ENCODE results near the gene EDEM1. TPM values are rescaled to one million over a fixed set of nuclear protein-coding genes. Genes with fewer than 3 reads are reported as not detected.
A peak's percentile ranks its signal among the peaks of the same experiment; 100 is the strongest.
"Not testable (repeated sequence)": the region's sequence is repeated elsewhere in the genome, so short reads cannot be mapped to it uniquely, and the experiment has no call there.

Gene EDEM1
- polyA plus RNA-seq (ENCODE audit: insufficient read length), result 9.7 TPM

DNA sequence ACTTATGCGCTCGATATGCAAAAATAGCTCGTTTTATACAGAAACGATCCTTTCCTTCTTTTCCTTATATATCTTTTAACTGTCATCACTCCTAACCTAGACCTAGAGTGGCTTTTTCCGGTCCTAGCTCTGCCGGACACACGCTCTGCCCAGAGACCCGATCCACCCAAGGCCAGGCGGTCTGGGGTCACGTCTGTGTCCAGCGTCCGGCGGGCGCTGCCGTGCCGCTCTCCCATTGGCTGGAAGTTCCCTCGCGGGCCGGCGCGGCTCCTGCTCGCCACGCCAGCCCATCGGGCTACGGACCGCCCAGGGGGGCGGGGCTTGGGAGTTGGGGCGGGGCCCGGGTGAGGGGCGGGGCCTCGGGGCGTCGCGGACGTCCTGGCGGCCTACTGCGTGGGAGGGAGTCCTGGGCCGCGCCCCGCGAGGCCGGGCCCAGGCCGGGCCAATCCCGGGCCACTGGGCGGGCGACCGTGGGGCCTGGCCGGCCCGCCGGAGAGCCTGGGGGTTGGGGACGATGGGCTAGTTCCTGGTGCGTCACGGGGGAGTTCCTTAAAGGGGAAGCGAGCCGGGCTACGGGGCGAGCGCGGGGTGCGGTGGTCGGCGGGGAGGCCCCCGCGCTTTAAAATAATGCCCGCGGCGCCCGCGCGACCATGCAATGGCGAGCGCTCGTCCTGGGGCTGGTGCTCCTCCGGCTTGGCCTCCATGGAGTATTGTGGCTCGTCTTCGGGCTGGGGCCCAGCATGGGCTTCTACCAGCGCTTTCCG lies at the start of gene EDEM1:
EDEM1 (plus strand) TSS at position 552 of the 764 bp plus-strand sequence; CDS start at position 651, 99 bp downstream.
- DNase-seq (ENCODE audit: low read depth), result peak; percentile 84

DNA sequence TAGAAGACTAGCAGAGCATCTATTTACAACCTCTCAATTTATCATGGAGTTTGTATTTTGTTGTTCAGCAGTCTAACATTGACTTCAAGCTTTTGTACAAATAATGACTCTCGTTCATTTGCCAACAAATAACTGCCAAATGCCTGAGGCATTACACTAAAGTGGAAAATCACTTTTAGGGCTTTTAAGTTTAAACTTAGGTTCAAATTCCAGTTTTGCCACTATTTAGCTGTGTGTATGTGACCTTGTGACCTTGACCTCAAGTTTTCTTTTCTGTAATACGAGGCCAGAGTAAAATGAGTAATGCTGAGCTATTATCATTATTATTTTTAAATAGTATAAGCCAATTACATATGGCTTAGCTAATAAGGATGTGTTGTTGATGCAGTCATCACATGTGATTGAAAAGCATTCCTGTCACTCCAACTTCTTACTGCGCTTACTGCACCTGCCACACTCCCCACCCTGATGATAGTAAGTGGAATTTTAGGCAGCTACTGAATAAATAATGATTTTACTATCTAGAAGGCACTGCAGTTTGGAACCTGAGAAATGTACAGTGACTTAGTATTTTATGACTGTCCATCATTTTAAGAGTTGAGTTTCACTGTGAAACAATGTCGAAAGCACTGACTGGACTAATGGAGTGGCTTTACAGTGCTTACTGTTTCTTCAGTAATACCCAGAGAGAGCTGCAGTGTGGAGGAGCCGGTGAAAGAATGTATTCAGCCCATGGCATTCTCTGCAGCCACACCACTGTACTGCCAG lies 49.1 kb upstream of the EDEM1 start:
- no peak for DNase-seq (ENCODE audit: low read depth)

DNA sequence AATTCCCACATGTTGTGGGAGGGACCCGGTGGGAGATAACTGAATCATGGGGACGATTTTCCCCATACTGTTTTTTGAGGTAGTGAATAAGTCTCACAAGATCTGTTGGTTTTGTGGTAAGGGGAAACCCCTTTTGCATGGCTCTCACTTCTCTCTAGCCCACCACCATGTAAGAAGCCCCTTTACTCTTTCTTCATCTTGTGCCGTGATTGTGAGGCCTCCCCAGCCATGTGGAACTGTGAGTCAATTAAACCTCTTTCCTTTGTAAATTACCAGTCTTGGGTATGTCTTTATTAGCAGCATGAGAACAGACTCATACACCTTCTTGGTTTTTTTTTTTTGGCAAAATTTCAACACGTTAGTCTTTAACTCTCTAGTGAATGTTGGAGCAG lies 47.3 kb upstream of the EDEM1 start:
- no peak for DNase-seq (ENCODE audit: low read depth)

- no peak for DNase-seq (ENCODE audit: low read depth)
These were observed 46.7 kb upstream of the EDEM1 start for GRCh38 chr3:5140839-5141238.

DNA sequence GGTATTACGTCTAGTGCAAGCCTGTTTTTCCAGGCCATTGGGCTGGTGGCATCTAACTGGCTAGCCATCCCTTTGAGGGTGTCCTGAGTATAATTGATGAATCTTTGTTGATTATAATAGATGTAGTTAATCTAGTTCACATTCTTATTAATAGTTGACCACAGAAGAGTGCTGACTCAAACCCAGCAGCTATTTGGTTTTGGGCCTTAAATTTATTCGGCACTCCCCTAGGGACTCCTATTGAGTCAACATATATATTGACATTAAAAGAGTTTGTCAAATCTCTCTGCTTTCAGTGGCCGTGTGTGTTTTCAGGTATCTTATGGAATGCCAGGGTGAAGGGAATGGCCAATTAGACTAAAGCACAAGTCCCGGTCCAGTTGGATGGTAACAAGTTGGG lies 45.7 kb upstream of the EDEM1 start:
- DNase-seq (ENCODE audit: low read depth), result no peak

- DNase-seq (ENCODE audit: low read depth), result no peak
These were observed 44.0 kb upstream of the EDEM1 start for GRCh38 chr3:5143464-5143863.

GRCh38 chr3:5144316-5144994 lies 43.1 kb upstream of the EDEM1 start:
- DNase-seq (ENCODE audit: low read depth), result no peak

GRCh38 chr3:5145120-5145519 lies 42.4 kb upstream of the EDEM1 start:
- no peak for DNase-seq (ENCODE audit: low read depth)

DNA sequence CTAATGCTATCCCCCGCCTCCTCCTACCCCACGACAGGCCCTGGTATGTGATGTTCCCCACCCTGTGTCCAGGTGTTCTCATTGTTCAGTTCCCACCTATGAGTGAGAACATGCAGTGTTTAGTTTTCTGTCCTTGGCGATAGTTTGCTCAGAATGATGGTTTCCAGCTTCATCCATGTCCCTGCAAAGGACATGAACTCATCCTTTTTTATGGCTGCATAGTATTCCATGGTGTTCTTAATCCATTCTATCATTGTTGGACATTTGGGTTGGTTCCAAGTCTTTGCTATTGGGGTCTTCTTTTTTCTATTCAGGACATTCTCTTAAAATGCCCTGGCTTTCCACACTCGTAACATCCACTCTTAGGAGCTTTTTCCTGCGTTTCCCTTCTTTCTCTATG lies 40.4 kb upstream of the EDEM1 start:
- DNase-seq (ENCODE audit: low read depth), result not testable (repeated sequence)

DNA sequence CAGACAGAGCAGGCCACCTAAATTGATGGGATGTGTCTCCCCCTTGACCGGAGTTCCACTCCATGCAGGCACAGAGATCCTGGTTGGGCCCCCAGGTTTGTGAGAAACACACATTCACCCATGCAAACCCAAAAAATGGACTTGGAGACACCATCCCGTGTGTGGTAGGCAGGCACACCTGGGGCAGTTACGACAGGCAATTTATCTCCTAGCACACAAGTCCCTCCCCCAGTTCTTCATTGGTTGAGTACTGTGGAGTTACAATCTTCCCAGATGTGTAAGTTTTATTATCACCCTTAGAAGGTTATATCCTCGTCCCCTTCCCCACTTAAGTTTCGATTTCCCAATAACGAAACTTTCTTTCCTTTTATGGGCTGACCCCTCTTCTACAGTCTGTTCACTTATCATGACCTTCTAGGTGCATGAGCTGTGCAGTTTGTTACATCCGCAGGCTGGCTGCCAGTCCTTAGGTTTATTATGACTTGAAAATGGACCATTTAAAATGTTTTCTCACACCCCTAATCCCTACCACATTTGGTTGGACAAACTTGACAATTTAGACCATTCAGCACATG lies 38.1 kb upstream of the EDEM1 start:
- no peak for DNase-seq (ENCODE audit: low read depth)

GRCh38 chr3:5151586-5151985 lies 35.9 kb upstream of the EDEM1 start:
- DNase-seq (ENCODE audit: low read depth), result no peak

DNA sequence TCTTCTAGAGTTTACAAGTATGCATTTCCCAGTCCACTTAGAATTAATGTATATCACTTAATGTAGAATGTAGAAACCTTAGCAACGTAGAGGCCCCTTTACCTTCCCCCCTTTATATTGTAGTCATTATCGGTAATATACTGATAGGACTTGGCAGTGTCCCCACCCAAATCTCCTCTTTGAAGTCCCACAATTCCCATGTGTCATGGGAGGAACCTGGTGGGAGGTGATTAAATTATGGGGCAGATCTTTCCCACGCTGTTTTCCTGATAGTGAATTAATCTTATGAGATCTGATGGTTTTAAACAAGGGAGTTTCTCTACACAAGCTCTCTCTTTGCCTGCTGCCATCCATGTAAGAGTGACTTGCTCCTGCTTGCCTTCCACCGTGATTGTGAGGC lies 34.4 kb upstream of the EDEM1 start:
- DNase-seq (ENCODE audit: low read depth), result no peak

DNA sequence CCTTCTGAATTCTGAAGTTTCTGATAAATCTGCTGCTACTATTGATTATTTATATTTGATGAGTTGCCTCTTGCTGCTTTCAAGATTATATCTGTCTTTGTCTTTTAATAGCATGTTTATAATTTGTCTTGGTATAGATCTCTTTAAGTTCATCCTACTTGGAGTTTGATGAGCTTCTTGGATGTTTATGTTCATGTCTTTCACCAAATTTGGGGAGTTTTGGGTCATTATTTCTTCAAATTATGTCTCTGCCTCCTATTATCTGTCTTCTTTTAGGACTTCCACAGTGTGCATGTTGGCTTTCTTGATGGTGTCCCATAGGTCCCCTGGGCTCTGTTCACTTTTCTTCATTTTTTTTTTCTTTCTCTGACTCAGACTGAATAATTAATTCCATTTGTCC lies 32.3 kb upstream of the EDEM1 start:
- no peak for DNase-seq (ENCODE audit: low read depth)

DNA sequence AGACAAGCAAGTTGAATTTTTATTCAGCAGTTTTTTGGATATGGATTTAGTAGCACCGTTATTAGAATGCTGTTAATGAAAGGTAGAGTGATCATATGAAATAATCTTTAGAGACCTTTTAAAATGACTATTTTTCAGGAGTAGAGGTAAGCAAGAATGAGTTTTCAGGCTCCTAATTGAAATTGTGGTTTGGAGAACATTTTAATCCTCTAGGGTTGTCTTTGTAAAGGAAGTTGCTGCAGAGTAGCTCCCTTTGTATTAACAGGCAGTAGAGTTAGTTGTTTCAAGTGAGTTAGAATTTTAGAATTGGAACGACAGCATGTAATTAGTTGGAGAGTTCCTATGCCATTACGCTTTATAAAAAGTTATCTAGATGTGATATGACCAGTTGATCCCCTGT lies 27.2 kb upstream of the EDEM1 start:
- DNase-seq (ENCODE audit: low read depth), result no peak

- no peak for DNase-seq (ENCODE audit: low read depth)
These were observed 26.3 kb upstream of the EDEM1 start for GRCh38 chr3:5160940-5161858.

DNA sequence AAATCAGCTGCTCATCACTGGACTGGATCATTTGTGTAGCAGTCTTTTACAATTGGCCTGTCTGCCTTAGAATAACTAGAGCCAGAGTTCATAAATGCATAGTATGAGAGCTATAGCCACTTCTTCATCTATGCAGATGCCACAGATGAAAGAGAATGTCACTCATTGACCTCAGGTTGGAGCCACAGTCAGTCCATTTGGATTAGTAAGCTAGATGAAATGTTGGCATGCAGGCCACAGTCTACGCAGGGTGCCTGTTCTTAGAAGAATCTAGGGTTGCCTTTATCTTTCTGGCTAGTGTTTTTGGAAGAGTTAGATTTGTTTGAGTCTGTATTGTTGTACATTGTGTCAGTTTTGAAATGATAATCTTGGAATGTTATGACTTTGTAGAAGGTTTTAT lies 25.4 kb upstream of the EDEM1 start:
- no peak for DNase-seq (ENCODE audit: low read depth)

- DNase-seq (ENCODE audit: low read depth), result no peak
These were observed 21.8 kb upstream of the EDEM1 start for GRCh38 chr3:5165698-5166097.

DNA sequence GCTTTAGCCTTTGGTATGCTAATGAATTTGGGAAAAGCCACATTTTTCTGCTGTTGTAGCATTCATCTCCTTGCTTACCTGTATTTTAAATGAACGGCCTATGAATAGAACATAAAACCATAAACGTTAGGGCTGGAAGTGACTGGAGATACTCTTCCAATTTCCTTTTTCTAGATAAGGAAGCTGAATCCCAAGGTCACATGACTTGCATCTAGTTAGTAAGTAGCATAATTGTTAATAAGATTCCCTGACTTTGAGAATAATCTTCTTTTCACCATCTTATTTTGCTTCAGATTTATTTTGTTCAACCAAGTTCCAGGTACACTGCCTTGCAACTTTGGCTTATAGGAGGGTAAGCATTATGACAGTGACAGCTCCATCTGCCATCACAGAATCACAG lies 20.7 kb upstream of the EDEM1 start:
- no peak for DNase-seq (ENCODE audit: low read depth)

DNA sequence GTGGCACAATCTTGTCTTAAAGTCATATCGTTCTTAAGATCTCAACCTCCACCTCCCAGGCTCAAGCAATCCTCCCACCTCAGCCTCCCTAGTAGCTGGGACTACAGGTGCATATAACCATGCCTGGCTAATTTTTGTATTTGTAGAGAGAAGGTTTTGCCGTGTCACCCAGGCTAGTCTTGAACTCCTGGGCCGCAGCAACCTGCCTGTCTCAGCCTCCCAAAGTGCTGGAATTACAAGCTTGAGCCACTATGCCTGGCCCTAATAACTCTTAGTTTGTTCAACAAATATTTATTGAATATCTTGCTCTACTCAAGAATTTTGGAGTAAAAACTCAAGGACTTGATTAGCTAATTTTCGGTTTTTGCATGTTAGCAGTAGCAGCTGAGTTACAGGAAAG lies 19.4 kb upstream of the EDEM1 start:
- no peak for DNase-seq (ENCODE audit: low read depth)

DNA sequence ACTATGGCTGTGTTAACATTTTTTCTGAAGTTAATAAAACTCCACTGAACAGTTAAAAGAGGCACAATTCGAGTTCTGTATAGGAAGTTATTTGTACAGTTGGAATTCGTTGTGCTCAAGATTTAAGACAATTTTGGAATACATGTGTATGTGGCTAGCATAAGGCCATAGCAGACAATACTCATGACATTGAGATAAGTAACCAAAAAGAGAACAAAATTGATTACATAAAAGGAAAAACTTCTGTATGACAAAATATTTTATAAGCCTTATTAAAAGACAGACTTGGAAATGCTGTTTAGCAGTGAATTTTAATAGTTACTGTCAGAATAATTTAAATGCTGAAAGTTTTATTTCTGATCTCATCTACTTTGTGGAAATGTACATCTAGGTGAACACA lies 17.7 kb upstream of the EDEM1 start:
- no peak for DNase-seq (ENCODE audit: low read depth)

DNA sequence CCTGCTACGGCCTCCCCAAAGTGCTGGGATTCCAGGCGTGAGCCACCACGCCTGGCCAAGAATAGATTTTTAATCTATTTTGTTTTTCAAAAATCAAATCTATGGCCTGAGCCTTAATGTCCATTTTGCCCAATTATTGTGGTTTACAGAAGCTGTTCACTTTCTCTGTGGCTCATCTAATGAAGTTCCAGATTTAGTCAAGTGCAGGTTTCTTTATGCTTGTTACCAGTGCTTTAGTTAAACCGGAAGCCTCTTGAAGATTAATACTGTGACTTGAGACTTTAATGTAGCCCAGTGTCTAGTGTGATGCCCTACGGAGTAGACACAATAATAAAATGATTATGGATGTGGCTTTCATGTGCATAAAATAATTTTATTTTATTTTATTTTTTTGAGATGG lies 16.5 kb upstream of the EDEM1 start:
- DNase-seq (ENCODE audit: low read depth), result no peak
